Measurements from ENCODE around the gene KCNQ1. TPM values are rescaled to one million over a fixed set of nuclear protein-coding genes. Genes with fewer than 3 reads are reported as not detected.

KCNQ1 gene
- total and polyA plus RNA-seq, 9 of the 15 experiments (the other 6 are each of a cell fraction or from before 2014, with no cell fraction given), result 0.44 TPM; not detected in 8

- Histone ChIP-seq H3K36me3 (ENCODE audit: control insufficient read depth, insufficient read depth, low read length) (no peaks in the 10 kb centered on the region), H4K20me1 (replicated peaks; ENCODE audit: control insufficient read depth, insufficient read depth, low read length) (no peaks in the 10 kb centered on the region), H3K27ac (ENCODE audit: extremely low read depth, low read depth, low read length) (no peak overlapping the region), H3K4me2 (ENCODE audit: insufficient read depth, low read length) (no peak overlapping the region), H3K9ac (ENCODE audit: insufficient read depth in 1 of 2, low read depth in 2 of 2, low read length in 2 of 2) (peak overlapping the region in 1 of 2 experiments; percentile 55; a peak in 1 of 4 replicates), H3K9me1 (ENCODE audit: control insufficient read depth, insufficient read depth, low read length) (peaks cover 4% of the 10 kb centered on the region), H3K79me2 (ENCODE audit: control insufficient read depth, insufficient read depth, low read length) (no peaks in the 10 kb centered on the region), H2AFZ (ENCODE audit: low read depth, low read length) (no peak overlapping the region), H3K4me1 (replicated peaks in 1 of 2; ENCODE audit: control insufficient read depth in 2 of 2, insufficient read depth in 2 of 2, low read length in 2 of 2) (peaks cover 11 to 77% of the 10 kb centered on the region in 2 experiments; a peak in 4 of 5 replicates), H3K9me3 (replicated peaks; ENCODE audit: control insufficient read depth, insufficient read depth, low read depth, low read length) (no peaks in the 10 kb centered on the region), H3K4me3 (no peak overlapping the region), H3K27me3 (ENCODE audit: control insufficient read depth in 2 of 2, insufficient read depth in 2 of 2, low read length in 2 of 2) (peaks cover 2 to 10% of the 10 kb centered on the region in 2 experiments; a peak in 1 of 5 replicates)
- FAIRE-seq, result no peak
- in situ Hi-C loops (cut with MboI) (no loop called here), intact Hi-C loops (cut with micrococcal nuclease) (no loop called here)
- 76% methylated on average over 20 of the region's 22 CpGs for WGBS (ENCODE audit: insufficient coverage, low coverage, missing lambda C conversion rate)
- ChIA-PET POLR2A (interaction anchor here (0.6 to 1.1 kb wide), 4 partner anchors 11 to 239 kb away, joined by 3 to 4 read pairs (median 3); no protein-coding TSS in a partner anchor), CTCF (ENCODE audit: low intra/inter-chr PET ratio) (interaction anchor here (0.6 kb wide), 1 partner anchor 260 kb away, joined by 4 read pairs; no protein-coding TSS in a partner anchor)
- ATAC-seq, result no peak
- no TSS peak for BruUV-seq (replicated peaks)
- TF ChIP-seq CHD7 (IDR thresholded peaks at IDR 0.05; ENCODE audit: low read depth, low read length) (no peak), BRD4 (IDR thresholded peaks at IDR 0.05) (no peak), ZNF507 (tag; conservative IDR thresholded peaks at IDR 0.05) (no peak)
- no peak for DNase-seq (ENCODE audit: extremely low read depth in 1 of 4, low spot score in 3 of 4)
Measured at GRCh38 chr11:2801711-2802388, 357.0 kb downstream of the KCNQ1 start.
